Cardiac fibroblast (primary cell): Measurements from ENCODE around the gene KSR1.
A peak's percentile ranks its signal among the peaks of the same experiment; 100 is the strongest.

Experiments
- DNase-seq, 2 donors: peaks; one replicate each; pipeline versions ENCODE4 v3.0.0 to v3.0.0-alpha.2; 2010; ENCODE audit warnings: low read depth in 2 of 2
- H3K4me3 ChIP-seq, 2 donors: replicated peaks in 1 of 2; 1 replicate in 1 of 2; 2 replicates in 1 of 2; pipeline ENCODE4 v1.5.1; 2011; ENCODE audit warnings: low read depth in 2 of 2, low read length in 2 of 2, mild to moderate bottlenecking in 2 of 2, moderate library complexity in 1 of 2
- TF ChIP-seq, protein P1 (sequence below): IDR thresholded peaks from one replicate; pipeline ENCODE4 v1.5.1; 2011; ENCODE audit warnings: low read depth, mild to moderate bottlenecking, low read length, inconsistent platforms

Gene KSR1

DNA sequence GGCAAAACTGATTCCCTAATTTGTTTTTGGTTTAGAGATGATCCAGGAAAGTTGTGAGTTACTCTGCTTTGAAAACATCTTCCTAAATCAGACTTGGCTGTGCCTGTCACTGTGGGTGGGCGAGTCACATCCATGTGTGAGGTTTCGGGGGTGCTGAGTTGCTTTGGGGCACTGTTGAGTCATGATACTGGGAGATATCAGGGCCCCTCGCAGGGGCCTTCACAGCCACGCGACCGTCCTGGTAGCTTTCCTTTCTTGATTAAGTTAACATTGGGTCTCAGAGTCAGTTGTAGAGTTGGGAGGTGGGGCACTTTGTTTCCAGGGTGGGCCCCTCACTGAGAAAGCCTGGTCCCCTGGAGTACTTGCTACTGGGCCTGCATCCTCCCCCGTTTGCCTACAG is 116.4 kb downstream of the KSR1 start:
- no peak for DNase-seq
- H3K4me3 ChIP-seq, result no peak overlapping the region
- TF ChIP-seq, protein P1, sequence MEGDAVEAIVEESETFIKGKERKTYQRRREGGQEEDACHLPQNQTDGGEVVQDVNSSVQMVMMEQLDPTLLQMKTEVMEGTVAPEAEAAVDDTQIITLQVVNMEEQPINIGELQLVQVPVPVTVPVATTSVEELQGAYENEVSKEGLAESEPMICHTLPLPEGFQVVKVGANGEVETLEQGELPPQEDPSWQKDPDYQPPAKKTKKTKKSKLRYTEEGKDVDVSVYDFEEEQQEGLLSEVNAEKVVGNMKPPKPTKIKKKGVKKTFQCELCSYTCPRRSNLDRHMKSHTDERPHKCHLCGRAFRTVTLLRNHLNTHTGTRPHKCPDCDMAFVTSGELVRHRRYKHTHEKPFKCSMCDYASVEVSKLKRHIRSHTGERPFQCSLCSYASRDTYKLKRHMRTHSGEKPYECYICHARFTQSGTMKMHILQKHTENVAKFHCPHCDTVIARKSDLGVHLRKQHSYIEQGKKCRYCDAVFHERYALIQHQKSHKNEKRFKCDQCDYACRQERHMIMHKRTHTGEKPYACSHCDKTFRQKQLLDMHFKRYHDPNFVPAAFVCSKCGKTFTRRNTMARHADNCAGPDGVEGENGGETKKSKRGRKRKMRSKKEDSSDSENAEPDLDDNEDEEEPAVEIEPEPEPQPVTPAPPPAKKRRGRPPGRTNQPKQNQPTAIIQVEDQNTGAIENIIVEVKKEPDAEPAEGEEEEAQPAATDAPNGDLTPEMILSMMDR, result no peak

DNA sequence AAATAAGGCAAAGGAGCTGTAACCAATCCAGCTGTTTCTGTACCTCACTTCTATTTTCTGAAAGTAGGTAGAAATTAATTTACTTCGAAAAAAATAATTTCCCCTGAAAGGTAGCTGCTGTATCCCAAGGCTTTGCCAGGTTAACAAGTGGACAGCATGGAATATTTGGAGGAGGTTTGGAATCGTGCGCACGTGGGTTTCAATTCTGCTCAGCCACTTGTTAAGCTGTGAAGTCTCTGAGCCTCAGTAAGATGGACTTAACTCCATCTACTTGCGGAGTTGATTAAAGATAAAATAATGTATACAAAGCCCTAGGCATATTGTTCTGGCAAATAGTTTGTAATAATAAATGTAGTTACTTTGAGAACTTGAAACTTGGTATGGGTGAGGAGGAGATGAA is 117.3 kb downstream of the KSR1 start:
- TF ChIP-seq, protein P1, result no peak
- H3K4me3 ChIP-seq, result no peak overlapping the region

DNA sequence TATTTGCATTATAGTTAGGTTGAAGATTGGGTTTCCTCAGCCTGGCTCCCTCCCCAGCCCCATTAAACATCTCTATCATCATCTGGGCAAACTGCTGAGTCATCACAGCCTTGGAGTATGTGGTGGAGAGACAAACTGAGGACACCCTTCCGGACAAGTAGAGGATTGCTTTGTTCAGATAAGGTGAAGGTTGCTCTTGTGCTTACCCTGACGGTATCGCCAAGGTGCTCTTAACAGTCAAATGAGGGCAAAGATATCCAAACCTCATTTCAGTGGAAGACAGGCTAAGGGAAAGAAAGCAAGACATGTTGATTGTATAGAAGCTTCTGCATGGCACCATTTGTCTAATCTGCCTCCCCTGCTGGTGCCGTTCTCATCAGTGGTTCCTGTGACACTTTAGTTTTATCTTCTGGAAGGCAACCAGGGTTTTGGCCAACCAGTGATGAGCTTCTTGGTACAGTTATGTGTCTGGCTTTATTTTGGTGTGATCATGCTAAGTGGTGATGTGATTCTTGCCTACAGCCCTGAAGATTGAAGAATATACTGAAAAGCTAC is 117.8 kb downstream of the KSR1 start:
- TF ChIP-seq, protein P1, result no peak
- H3K4me3 ChIP-seq, result no peak overlapping the region
- peak; percentile 41 to 68 for DNase-seq

More for the DNA sequence above, 117.3 kb downstream of the KSR1 start:
- no peak for DNase-seq

DNA sequence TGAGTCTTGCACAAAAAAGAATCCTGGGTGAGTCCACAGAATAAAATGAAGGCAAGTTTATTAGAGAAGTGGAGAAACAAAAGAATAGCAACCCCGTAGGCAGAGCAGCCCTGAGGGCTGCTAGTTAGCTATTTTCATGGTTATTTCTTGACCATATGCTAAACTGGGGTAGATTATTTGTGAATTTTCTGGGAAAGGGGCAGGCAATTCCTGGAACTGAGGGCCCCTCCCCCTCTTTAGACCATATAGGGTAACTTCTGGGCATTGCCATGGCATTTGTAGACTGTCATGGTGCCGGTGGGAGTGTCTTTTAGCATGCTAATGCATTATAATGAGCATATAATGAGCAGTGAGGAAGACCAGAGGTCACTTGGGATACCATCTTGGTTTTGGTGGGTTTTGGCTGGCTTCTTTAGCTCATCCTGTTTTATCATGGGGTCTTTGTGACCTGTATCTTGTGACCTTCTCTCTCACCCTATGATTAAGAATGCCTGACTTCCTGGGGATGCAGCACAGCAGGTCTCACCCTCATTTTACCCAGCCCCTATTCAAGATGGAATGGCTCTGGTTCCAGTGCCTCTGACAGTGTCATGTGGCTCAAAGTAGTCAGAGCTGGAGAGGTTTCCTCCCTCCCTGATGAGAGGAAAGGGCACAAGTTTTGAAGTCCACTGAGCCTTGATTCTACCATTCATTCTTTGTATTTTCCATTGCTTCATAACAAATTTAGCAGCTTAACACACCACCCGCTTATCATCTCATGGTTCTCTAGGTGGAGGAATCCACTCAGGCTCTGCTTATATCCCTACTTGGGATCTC is 119.1 kb downstream of the KSR1 start:
- no peak for DNase-seq
- TF ChIP-seq, protein P1, result no peak
- H3K4me3 ChIP-seq, result no peak overlapping the region

DNA sequence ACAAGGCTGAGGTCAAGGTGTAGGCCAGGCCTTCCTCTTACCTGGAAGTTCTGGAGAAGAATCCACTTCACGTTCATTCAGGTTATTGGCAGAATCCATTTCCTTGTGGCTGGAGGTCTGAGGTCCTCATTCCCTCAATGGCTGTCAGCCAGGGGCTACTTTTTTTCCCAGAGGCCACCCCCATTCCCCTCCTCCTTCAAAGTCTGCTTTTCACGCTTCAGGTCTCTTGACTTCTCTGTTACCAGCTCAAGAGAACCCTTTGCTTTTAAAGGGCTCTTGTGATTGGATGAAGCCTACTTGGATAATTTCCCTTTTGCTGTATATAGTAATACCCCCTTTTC is 119.6 kb downstream of the KSR1 start:
- TF ChIP-seq, protein P1, result no peak
- H3K4me3 ChIP-seq, result no peak overlapping the region
- no peak for DNase-seq

DNA sequence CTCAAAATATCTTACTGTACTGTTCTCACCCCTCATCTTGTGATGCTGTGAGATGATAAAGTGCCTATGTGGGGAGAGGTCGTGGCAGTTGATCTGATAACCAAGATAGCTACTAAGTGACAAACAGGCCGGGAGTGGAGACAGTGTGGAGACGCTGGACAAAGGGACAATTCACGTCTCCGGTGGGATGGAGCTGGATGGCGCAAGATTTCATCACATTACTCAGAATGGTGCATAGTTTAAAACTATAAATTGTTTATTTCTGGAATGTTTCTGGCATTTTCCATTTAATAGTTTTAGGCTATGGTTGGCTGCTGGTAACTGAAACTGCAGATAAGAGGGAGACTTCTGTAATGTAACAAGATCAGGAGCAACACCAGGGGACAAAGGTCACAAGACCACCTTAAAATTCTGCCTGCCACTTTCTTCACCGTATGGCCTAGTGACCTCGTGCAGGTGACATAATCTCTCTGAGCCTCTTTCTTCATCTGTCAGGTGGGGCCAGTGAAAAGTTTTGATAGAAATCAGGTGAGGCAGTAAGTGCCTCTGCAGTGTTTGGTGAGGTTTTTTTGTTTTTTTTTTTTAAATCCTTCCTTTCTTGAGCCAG is 120.3 kb downstream of the KSR1 start:
- TF ChIP-seq, protein P1, result no peak
- DNase-seq, result no peak
- no peak overlapping the region for H3K4me3 ChIP-seq
